ENCODE results near the gene GATAD2B. TPM values are rescaled to one million over a fixed set of nuclear protein-coding genes. Genes with fewer than 3 reads are reported as not detected.

The GATAD2B gene
- total and polyA plus RNA-seq, 2 donors (not counting 3 experiments of a cell fraction or from before 2014, with no cell fraction given): 8.5 to 46.3 TPM

DNA sequence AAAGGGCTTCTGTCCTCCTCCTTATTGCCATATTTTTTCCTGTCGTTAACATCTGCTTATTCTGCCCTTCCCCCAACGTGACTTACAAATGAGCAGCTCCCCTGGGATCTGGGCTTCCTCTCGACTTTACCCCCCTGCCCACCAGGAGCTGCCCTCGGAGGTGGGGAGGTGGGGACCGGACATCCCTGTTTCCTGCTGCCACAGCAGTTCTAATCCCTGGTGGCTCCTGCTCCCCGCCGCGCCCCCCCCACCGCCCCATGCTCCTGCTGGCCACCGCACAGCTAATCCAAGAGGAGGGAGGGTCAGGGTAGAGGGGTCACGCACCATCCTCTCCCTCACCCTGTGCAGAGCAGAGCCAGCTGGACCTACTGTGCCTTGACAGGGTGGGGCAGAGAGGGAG is 152.0 kb downstream of the GATAD2B start:
- Histone ChIP-seq H3K27me3 (ENCODE audit: control insufficient read depth in 2 of 2, insufficient read depth in 2 of 2, low read length in 2 of 2) (no peaks in the 10 kb centered on the region), H3K27ac (ENCODE audit: insufficient read depth, low read depth, low read length) (no peak overlapping the region), H3K9ac (replicated peaks; ENCODE audit: extremely low read depth, insufficient read depth, low read length) (no peak overlapping the region), H4K20me1 (replicated peaks; ENCODE audit: control insufficient read depth, extremely low read depth, insufficient read depth, low read length) (no peaks in the 10 kb centered on the region), H2AFZ (ENCODE audit: low read depth, low read length) (no peak overlapping the region), H3K9me1 (replicated peaks; ENCODE audit: control insufficient read depth, extremely low read depth, insufficient read depth, low read length) (no peaks in the 10 kb centered on the region), H3K9me3 (replicated peaks; ENCODE audit: control insufficient read depth, insufficient read depth, low read length) (no peaks in the 10 kb centered on the region), H3K36me3 (ENCODE audit: control insufficient read depth in 2 of 2, extremely low read depth in 1 of 2, insufficient read depth in 2 of 2, low read length in 2 of 2) (peaks cover 5 to 19% of the 10 kb centered on the region in 2 experiments), H3K4me3 (replicated peaks in 1 of 3; ENCODE audit: insufficient read depth in 1 of 3, low read depth in 1 of 3, low read length in 3 of 3) (no peak overlapping the region), H3K4me2 (ENCODE audit: insufficient read depth, low read length) (no peak overlapping the region), H3K4me1 (ENCODE audit: control insufficient read depth, extremely low read depth, insufficient read depth, low read length) (peaks cover 45% of the 10 kb centered on the region), H3K79me2 (ENCODE audit: control insufficient read depth, insufficient read depth, low read length) (no peaks in the 10 kb centered on the region)
- DNase-seq (ENCODE audit: low read depth, low spot score) (peak; percentile 22), FAIRE-seq (peak; percentile 42)
- BruUV-seq (replicated peaks): no TSS peak
- POLR2A ChIA-PET: interaction anchor here (0.6 kb wide), 1 partner anchor 20 kb away, joined by 4 read pairs; no protein-coding TSS in a partner anchor
- dilution Hi-C loops (cut with MboI; ENCODE audit: extremely low pct_ligation_motif_present, low sequenced_read_pairs) (no loop called here), intact Hi-C loops (cut with micrococcal nuclease) (loop anchor here (1.0 kb wide), 2 partner anchors 18 to 72 kb away; no protein-coding TSS in a partner anchor)
- TF ChIP-seq POLR2A (IDR thresholded peaks at IDR 0.05; ENCODE audit: low read depth, low read length): no peak
- no peak for TF ChIP-seq MYC (IDR thresholded peaks at IDR 0.05; ENCODE audit: low read depth, low read length)
- TF ChIP-seq POLR2AphosphoS5 (IDR thresholded peaks at IDR 0.05; ENCODE audit: insufficient read depth, low read depth, low read length): no peak
- no peak for TF ChIP-seq EZH2 (IDR thresholded peaks at IDR 0.05; ENCODE audit: borderline replicate concordance, low read depth, low read length, severe bottlenecking)
- TF ChIP-seq, protein P1, sequence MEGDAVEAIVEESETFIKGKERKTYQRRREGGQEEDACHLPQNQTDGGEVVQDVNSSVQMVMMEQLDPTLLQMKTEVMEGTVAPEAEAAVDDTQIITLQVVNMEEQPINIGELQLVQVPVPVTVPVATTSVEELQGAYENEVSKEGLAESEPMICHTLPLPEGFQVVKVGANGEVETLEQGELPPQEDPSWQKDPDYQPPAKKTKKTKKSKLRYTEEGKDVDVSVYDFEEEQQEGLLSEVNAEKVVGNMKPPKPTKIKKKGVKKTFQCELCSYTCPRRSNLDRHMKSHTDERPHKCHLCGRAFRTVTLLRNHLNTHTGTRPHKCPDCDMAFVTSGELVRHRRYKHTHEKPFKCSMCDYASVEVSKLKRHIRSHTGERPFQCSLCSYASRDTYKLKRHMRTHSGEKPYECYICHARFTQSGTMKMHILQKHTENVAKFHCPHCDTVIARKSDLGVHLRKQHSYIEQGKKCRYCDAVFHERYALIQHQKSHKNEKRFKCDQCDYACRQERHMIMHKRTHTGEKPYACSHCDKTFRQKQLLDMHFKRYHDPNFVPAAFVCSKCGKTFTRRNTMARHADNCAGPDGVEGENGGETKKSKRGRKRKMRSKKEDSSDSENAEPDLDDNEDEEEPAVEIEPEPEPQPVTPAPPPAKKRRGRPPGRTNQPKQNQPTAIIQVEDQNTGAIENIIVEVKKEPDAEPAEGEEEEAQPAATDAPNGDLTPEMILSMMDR (IDR thresholded peaks at IDR 0.05; ENCODE audit: extremely low read depth in 1 of 2, insufficient read depth in 1 of 2, low read depth in 1 of 2, low read length in 2 of 2): no peak
- TF ChIP-seq FOS (IDR thresholded peaks at IDR 0.05; ENCODE audit: borderline replicate concordance, insufficient read depth, low read length): no peak
- TF ChIP-seq JUN (IDR thresholded peaks at IDR 0.05; ENCODE audit: borderline replicate concordance, insufficient read depth, insufficient read length, low read depth): no peak
- no peak for TF ChIP-seq GATA2 (IDR thresholded peaks at IDR 0.05; ENCODE audit: insufficient read depth, insufficient read length, low read depth, low read length)
- TF ChIP-seq, protein P2, sequence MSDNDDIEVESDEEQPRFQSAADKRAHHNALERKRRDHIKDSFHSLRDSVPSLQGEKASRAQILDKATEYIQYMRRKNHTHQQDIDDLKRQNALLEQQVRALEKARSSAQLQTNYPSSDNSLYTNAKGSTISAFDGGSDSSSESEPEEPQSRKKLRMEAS (IDR thresholded peaks at IDR 0.05; ENCODE audit: insufficient read depth, insufficient read length): no peak
- CTCF ChIA-PET: interaction anchor here (1.0 to 6.2 kb wide), 7 partner anchors 9 to 198 kb away, joined by 3 to 83 read pairs (median 8); partner anchors contain the start of gene NPR1

Measured in endothelial cell of umbilical vein (primary cell).